ENCODE results near the gene LAMA1. TPM values are rescaled to one million over a fixed set of nuclear protein-coding genes. Genes with fewer than 3 reads are reported as not detected.

Gene LAMA1
- total RNA-seq, 1 experiment from 2014 or later, result 116 TPM

Small RNA genes within 50 kb of the gene (small RNA-seq; reads per million reads assigned to genes)
- gene RNU6-916P, result 0 reads per million in 2 experiments

Other genes with a start within 250 kb of the LAMA1 start
- not detected in 2 replicates for gene LRRC30, start 113.3 kb upstream of the LAMA1 start, total RNA-seq (2014; rRNA removed; shearing (Covaris generic))

Measured in SK-MEL-5 (cell line).